Glutamatergic neuron (in vitro differentiated cells): Measurements from ENCODE around the gene RBM33. TPM values are rescaled to one million over a fixed set of nuclear protein-coding genes. Genes with fewer than 3 reads are reported as not detected.

Experiments used
- DNase-seq: peaks from one replicate; pipeline ENCODE4 v3.0.0; 2022
- H3K27ac Mint-ChIP-seq: one replicate; pipeline ENCODE4 v1.8.0; 2020; ENCODE audit warnings: mild to moderate bottlenecking, mixed read lengths, inconsistent platforms; ENCODE audit not compliant: unreplicated experiment
- H3K27me3 Mint-ChIP-seq: one replicate; pipeline ENCODE4 v1.8.0; 2020; ENCODE audit warnings: mild to moderate bottlenecking, moderate library complexity, mixed read lengths, inconsistent platforms; ENCODE audit not compliant: unreplicated experiment
- H3K36me3 Mint-ChIP-seq: one replicate; pipeline ENCODE4 v1.8.0; 2020; ENCODE audit warnings: mild to moderate bottlenecking, mixed read lengths, inconsistent platforms; ENCODE audit not compliant: unreplicated experiment
- H3K4me1 Mint-ChIP-seq: one replicate; pipeline ENCODE4 v1.8.0; 2020; ENCODE audit warnings: mild to moderate bottlenecking, low read depth, mixed read lengths, inconsistent platforms; ENCODE audit not compliant: unreplicated experiment
- H3K4me3 Mint-ChIP-seq: one replicate; pipeline ENCODE4 v1.8.0; 2020; ENCODE audit warnings: mild to moderate bottlenecking, mixed read lengths, inconsistent platforms; ENCODE audit not compliant: unreplicated experiment
- H3K9me3 Mint-ChIP-seq: one replicate; pipeline ENCODE4 v1.8.0; 2020; ENCODE audit warnings: mild to moderate bottlenecking, moderate library complexity, mixed read lengths, inconsistent platforms; ENCODE audit not compliant: unreplicated experiment
- CTCF ChIP-seq: fragments of 200-600 bp; sonication (generic); IDR thresholded peaks from one replicate; pipeline ENCODE4 v1.5.0; 2021; ENCODE audit not compliant: partially characterized antibody, unreplicated experiment
- total RNA-seq: library from RNA; stranded (reverse); fragmentation: NEBNext Ultra II Directional; extraction: Animal tissue kit (Norgen Biotek cat#: 25700); gene quantifications from one replicate; pipeline ENCODE4 v1.2.1, GENCODE V29; 2021; ENCODE audit not compliant: unreplicated experiment

The RBM33 gene
- total RNA-seq, 1 donor from 2014 or later, result 67.5 TPM

- TF ChIP-seq CTCF, result no peak
- H3K36me3 Mint-ChIP-seq, result peaks cover 3% of the 10 kb centered on the region
- no peak overlapping the region for H3K27ac Mint-ChIP-seq
- peaks cover 6% of the 10 kb centered on the region for H3K4me1 Mint-ChIP-seq
- H3K27me3 Mint-ChIP-seq, result no peaks in the 10 kb centered on the region
- H3K9me3 Mint-ChIP-seq, result peaks cover 2% of the 10 kb centered on the region
- H3K4me3 Mint-ChIP-seq, result no peak overlapping the region
- no peak for DNase-seq
These were observed 61.9 kb downstream of the RBM33 start for GRCh38 chr7:155706376-155706775.

- H3K27ac Mint-ChIP-seq, result no peak overlapping the region
- peaks cover 12% of the 10 kb centered on the region for H3K9me3 Mint-ChIP-seq
- H3K4me1 Mint-ChIP-seq, result peaks cover 17% of the 10 kb centered on the region
- H3K36me3 Mint-ChIP-seq, result peaks cover 14% of the 10 kb centered on the region
- no peak overlapping the region for H3K4me3 Mint-ChIP-seq
- peaks cover 8% of the 10 kb centered on the region for H3K27me3 Mint-ChIP-seq
- no peak for TF ChIP-seq CTCF
- no peak for DNase-seq
These were observed 65.0 kb downstream of the RBM33 start for GRCh38 chr7:155709453-155709852.

- Mint-ChIP-seq H3K36me3 (peaks cover 14% of the 10 kb centered on the region), H3K9me3 (peaks cover 12% of the 10 kb centered on the region), H3K27me3 (peaks cover 8% of the 10 kb centered on the region), H3K4me1 (peaks cover 18% of the 10 kb centered on the region), H3K27ac (no peak overlapping the region), H3K4me3 (no peak overlapping the region)
- no peak for DNase-seq
- no peak for TF ChIP-seq CTCF
These were observed 65.6 kb downstream of the RBM33 start for GRCh38 chr7:155710031-155710430.

- Mint-ChIP-seq H3K9me3 (peaks cover 12% of the 10 kb centered on the region), H3K27me3 (peaks cover 8% of the 10 kb centered on the region), H3K27ac (no peak overlapping the region), H3K36me3 (peaks cover 14% of the 10 kb centered on the region), H3K4me1 (peaks cover 15% of the 10 kb centered on the region), H3K4me3 (no peak overlapping the region)
- no peak for TF ChIP-seq CTCF
- DNase-seq, result no peak
These were observed 66.1 kb downstream of the RBM33 start for GRCh38 chr7:155710530-155710929.

GRCh38 chr7:155711081-155711480 lies 66.6 kb downstream of the RBM33 start:
- no peak overlapping the region for H3K27ac Mint-ChIP-seq
- peaks cover 12% of the 10 kb centered on the region for H3K9me3 Mint-ChIP-seq
- peaks cover 8% of the 10 kb centered on the region for H3K27me3 Mint-ChIP-seq
- H3K36me3 Mint-ChIP-seq, result peaks cover 14% of the 10 kb centered on the region
- peaks cover 15% of the 10 kb centered on the region for H3K4me1 Mint-ChIP-seq
- no peak for DNase-seq
- no peak for TF ChIP-seq CTCF
- no peak overlapping the region for H3K4me3 Mint-ChIP-seq
